ENCODE measurements around the gene PLXDC1.

Gene PLXDC1

GRCh38 chr17:39144416-39144840 lies 7.0 kb downstream of the PLXDC1 start:
- Histone ChIP-seq H3K36me3 (ENCODE audit: control insufficient read depth in 2 of 2, insufficient read depth in 1 of 2, low read length in 2 of 2) (no peaks in the 10 kb centered on the region), H3K4me3 (ENCODE audit: low read depth, low read length) (no peak overlapping the region), H3K4me1 (ENCODE audit: control insufficient read depth, insufficient read depth, low read length) (no peaks in the 10 kb centered on the region), H3K27ac (ENCODE audit: extremely low read depth, low read depth, low read length) (no peak overlapping the region), H3K9me3 (ENCODE audit: control insufficient read depth, insufficient read depth, low read depth, low read length) (no peaks in the 10 kb centered on the region)
- ChIA-PET POLR2A (interaction anchor here (0.6 kb wide), 1 partner anchor 393 kb away, joined by 7 read pairs; no protein-coding TSS in a partner anchor), CTCF (interaction anchor here (0.6 to 12.4 kb wide), 7 partner anchors 9 to 162 kb away, joined by 3 to 266 read pairs (median 3); no protein-coding TSS in a partner anchor)
- TF ChIP-seq ZNF169 (tag by site-specific recombination; IDR thresholded peaks at IDR 0.05) (no peak), ZBTB26 (tag by site-specific recombination; optimal IDR thresholded peaks at IDR 0.05) (no peak), ZNF600 (tag by site-specific recombination; IDR thresholded peaks at IDR 0.05) (peak; percentile 23; the same call in 1 of the 2 replicates)

GRCh38 chr17:39143552-39144093 lies 7.8 kb downstream of the PLXDC1 start:
- no peaks in the 10 kb centered on the region for H3K36me3 ChIP-seq (ENCODE audit: control insufficient read depth in 2 of 2, insufficient read depth in 1 of 2, low read length in 2 of 2)
- no peak overlapping the region for H3K27ac ChIP-seq (ENCODE audit: extremely low read depth, low read depth, low read length)
- H3K9me3 ChIP-seq (ENCODE audit: control insufficient read depth, insufficient read depth, low read depth, low read length): no peaks in the 10 kb centered on the region
- H3K4me3 ChIP-seq (ENCODE audit: low read depth, low read length): no peak overlapping the region
- ChIA-PET POLR2A (interaction anchor here (0.5 kb wide), 1 partner anchor 37 kb away, joined by 3 read pairs; no protein-coding TSS in a partner anchor), CTCF (interaction anchor here (0.5 to 12.4 kb wide), 5 partner anchors 9 to 407 kb away, joined by 3 to 266 read pairs (median 3); no protein-coding TSS in a partner anchor)
- TF ChIP-seq ZNF311 (tag by site-specific recombination; IDR thresholded peaks at IDR 0.05; ENCODE audit: borderline replicate concordance) (no peak), TCF7L2 (IDR thresholded peaks at IDR 0.05; ENCODE audit: borderline replicate concordance, low read depth, low read length) (no peak), ZNF530 (tag by site-specific recombination; IDR thresholded peaks at IDR 0.05; ENCODE audit: low read depth) (no peak), ZNF560 (tag by site-specific recombination; IDR thresholded peaks at IDR 0.05; ENCODE audit: borderline replicate concordance) (no peak), PATZ1 (tag by site-specific recombination; IDR thresholded peaks at IDR 0.05) (no peak), ZBTB11 (tag by site-specific recombination; conservative IDR thresholded peaks at IDR 0.05; ENCODE audit: low read depth) (no peak), ZFP69B (tag by site-specific recombination; IDR thresholded peaks at IDR 0.05) (peak; percentile 53; the same call in 1 of the 2 replicates), ELK4 (IDR thresholded peaks at IDR 0.05; ENCODE audit: borderline replicate concordance, low read depth, low read length) (no peak), ZFP41 (tag by site-specific recombination; IDR thresholded peaks at IDR 0.05; ENCODE audit: borderline replicate concordance) (no peak), ZNF692 (tag by site-specific recombination; IDR thresholded peaks at IDR 0.05) (peak; percentile 66; the same call in 1 of the 2 replicates), ZNF10 (tag by site-specific recombination; IDR thresholded peaks at IDR 0.05) (no peak), KLF7 (tag by site-specific recombination; IDR thresholded peaks at IDR 0.05; ENCODE audit: borderline replicate concordance) (no peak), SETDB1 (IDR thresholded peaks at IDR 0.05; ENCODE audit: insufficient read length, low read length) (no peak), ZNF549 (tag by site-specific recombination; IDR thresholded peaks at IDR 0.05) (no peak)
- no peaks in the 10 kb centered on the region for H3K4me1 ChIP-seq (ENCODE audit: control insufficient read depth, insufficient read depth, low read length)
